ENCODE results near the gene STX8.

DNA sequence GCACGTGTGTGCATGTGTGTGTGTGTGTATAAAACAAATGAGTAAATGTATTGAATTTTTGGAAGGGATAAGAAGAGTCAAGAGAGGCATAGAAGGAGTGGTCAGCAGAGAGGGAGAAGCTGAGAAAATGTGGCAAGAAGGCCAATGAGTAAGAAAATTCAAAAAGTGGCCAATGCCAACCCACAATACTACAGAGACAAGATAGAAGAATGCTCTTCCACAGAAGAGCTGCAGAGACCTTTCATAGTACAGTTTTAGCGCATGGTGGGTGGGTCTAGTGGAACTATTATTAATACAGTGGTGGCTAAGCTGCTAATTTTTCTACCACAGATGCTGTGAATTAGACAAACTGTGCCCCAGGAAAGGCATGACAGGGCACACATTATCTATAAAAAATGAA is 320.8 kb downstream of the STX8 start:
- TF ChIP-seq, protein P1, sequence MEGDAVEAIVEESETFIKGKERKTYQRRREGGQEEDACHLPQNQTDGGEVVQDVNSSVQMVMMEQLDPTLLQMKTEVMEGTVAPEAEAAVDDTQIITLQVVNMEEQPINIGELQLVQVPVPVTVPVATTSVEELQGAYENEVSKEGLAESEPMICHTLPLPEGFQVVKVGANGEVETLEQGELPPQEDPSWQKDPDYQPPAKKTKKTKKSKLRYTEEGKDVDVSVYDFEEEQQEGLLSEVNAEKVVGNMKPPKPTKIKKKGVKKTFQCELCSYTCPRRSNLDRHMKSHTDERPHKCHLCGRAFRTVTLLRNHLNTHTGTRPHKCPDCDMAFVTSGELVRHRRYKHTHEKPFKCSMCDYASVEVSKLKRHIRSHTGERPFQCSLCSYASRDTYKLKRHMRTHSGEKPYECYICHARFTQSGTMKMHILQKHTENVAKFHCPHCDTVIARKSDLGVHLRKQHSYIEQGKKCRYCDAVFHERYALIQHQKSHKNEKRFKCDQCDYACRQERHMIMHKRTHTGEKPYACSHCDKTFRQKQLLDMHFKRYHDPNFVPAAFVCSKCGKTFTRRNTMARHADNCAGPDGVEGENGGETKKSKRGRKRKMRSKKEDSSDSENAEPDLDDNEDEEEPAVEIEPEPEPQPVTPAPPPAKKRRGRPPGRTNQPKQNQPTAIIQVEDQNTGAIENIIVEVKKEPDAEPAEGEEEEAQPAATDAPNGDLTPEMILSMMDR (IDR thresholded peaks at IDR 0.05): no peak
- no peak for TF ChIP-seq POLR2A (IDR thresholded peaks at IDR 0.05)

Data from prostate gland (tissue), 2 donors.